Ishikawa (cell line): ENCODE measurements around the gene SAMD8.

Experiments used
- CEBPB ChIP-seq: IDR thresholded peaks from 2 replicates; pipeline ENCODE4 v1.6.1; 2012
- CREB1 ChIP-seq: IDR thresholded peaks from 2 replicates; pipeline ENCODE4 v1.6.1; 2012; ENCODE audit warnings: low read depth
- EP300 ChIP-seq: IDR thresholded peaks from 2 replicates; pipeline ENCODE4 v1.6.1; 2012; ENCODE audit warnings: borderline replicate concordance
- RAD21 ChIP-seq: IDR thresholded peaks from 2 replicates; pipeline ENCODE4 v1.6.1; 2012; ENCODE audit warnings: low read depth
- TAF1 ChIP-seq: IDR thresholded peaks from 2 replicates; pipeline ENCODE4 v1.6.1; 2012; ENCODE audit warnings: low read depth, mild to moderate bottlenecking
- TF ChIP-seq, protein P1 (sequence below): IDR thresholded peaks from 2 replicates; pipeline ENCODE4 v1.6.1; 2012

DNA sequence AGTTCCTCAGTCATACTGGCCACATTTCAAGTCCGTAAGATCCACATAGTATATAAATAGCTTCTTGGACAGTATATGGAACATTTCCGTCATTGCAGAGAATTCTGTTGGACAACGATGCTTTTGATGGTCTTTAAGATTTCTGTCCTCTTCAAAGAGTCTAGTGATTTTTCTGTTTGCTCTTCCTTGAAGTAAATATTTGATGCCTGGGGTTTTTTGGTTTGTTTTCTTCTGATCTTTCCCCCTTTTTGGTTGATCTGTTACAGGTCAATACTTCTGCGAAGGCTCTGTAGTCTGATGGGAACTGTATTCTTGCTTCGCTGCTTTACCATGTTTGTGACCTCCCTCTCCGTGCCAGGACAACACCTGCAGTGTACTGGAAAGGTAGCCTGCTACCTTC lies 56.8 kb downstream of the SAMD8 start:
- TF ChIP-seq RAD21: no peak
- no peak for TF ChIP-seq CEBPB
- TF ChIP-seq, protein P1, sequence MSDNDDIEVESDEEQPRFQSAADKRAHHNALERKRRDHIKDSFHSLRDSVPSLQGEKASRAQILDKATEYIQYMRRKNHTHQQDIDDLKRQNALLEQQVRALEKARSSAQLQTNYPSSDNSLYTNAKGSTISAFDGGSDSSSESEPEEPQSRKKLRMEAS: no peak
- no peak for TF ChIP-seq CREB1
- TF ChIP-seq EP300: no peak
- no peak for TF ChIP-seq TAF1
